ENCODE measurements around the gene CAPN8. TPM values are rescaled to one million over a fixed set of nuclear protein-coding genes. Genes with fewer than 3 reads are reported as not detected.

Gene CAPN8
- total RNA-seq, 1 experiment from 2014 or later, result 0.28 TPM

DNA sequence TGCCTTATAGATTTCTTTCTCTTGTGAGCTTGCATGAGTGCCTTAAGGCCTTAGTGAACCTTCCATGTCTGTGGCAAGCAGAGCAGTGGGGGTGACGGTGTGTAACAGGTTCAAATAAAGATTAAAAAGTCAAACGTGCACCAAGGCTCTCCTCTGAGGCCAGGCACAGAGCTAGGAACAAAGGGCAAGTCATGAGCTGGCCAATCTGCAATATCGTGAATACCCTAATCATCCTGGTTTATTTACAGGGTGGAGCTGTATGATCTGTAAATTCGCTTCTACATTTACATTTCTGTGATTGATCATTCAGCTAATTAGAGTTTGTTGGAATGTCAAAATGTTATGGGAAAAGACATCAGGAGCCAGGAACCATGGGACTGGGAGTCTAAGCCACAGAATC, 120.2 kb downstream of the CAPN8 start (continued):
- TF ChIP-seq, protein P1, sequence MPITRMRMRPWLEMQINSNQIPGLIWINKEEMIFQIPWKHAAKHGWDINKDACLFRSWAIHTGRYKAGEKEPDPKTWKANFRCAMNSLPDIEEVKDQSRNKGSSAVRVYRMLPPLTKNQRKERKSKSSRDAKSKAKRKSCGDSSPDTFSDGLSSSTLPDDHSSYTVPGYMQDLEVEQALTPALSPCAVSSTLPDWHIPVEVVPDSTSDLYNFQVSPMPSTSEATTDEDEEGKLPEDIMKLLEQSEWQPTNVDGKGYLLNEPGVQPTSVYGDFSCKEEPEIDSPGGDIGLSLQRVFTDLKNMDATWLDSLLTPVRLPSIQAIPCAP (CRISPR knock-in tag; IDR thresholded peaks at IDR 0.05), result no peak
- no peak for TF ChIP-seq ZNF423 (CRISPR knock-in tag; IDR thresholded peaks at IDR 0.05)
- TF ChIP-seq ZBTB21 (CRISPR knock-in tag; IDR thresholded peaks at IDR 0.05; ENCODE audit: borderline replicate concordance), result no peak

- ChIA-PET POLR2A (no interaction called here), CTCF (interaction anchor here (0.5 to 3.7 kb wide), 2 partner anchors 13 to 717 kb away, joined by 3 to 17 read pairs; no protein-coding TSS in a partner anchor)
- no peak overlapping the region for H3K4me3 Mint-ChIP-seq
Observed at GRCh38 chr1:223543560-223543959, 121.9 kb downstream of the CAPN8 start.

GRCh38 chr1:223542831-223543230, 122.7 kb downstream of the CAPN8 start:
- Mint-ChIP-seq H3K27ac (no peak overlapping the region), H3K9me3 (no peaks in the 10 kb centered on the region), H3K27me3 (ENCODE audit: low read depth) (no peaks in the 10 kb centered on the region), H3K36me3 (no peaks in the 10 kb centered on the region), H3K4me3 (no peak overlapping the region), H3K4me1 (no peaks in the 10 kb centered on the region)
- DNase-seq (ENCODE audit: low spot score) (no peak), ATAC-seq (no peak)
- POLR2A ChIA-PET, result interaction anchor here (0.6 kb wide), 1 partner anchor 296 kb away, joined by 5 read pairs; no protein-coding TSS in a partner anchor
- CTCF ChIA-PET, result interaction anchor here (1.0 kb wide), 1 partner anchor 141 kb away, joined by 3 read pairs; no protein-coding TSS in a partner anchor
- TF ChIP-seq ZNF512 (CRISPR knock-in tag; IDR thresholded peaks at IDR 0.05; ENCODE audit: borderline replicate concordance) (no peak), RORB (CRISPR knock-in tag; IDR thresholded peaks at IDR 0.05) (no peak), NR1H2 (CRISPR knock-in tag; IDR thresholded peaks at IDR 0.05) (no peak), EMX1 (CRISPR knock-in tag; IDR thresholded peaks at IDR 0.05) (no peak), ZNF416 (CRISPR knock-in tag; IDR thresholded peaks at IDR 0.05) (no peak)
- TF ChIP-seq, protein P2, sequence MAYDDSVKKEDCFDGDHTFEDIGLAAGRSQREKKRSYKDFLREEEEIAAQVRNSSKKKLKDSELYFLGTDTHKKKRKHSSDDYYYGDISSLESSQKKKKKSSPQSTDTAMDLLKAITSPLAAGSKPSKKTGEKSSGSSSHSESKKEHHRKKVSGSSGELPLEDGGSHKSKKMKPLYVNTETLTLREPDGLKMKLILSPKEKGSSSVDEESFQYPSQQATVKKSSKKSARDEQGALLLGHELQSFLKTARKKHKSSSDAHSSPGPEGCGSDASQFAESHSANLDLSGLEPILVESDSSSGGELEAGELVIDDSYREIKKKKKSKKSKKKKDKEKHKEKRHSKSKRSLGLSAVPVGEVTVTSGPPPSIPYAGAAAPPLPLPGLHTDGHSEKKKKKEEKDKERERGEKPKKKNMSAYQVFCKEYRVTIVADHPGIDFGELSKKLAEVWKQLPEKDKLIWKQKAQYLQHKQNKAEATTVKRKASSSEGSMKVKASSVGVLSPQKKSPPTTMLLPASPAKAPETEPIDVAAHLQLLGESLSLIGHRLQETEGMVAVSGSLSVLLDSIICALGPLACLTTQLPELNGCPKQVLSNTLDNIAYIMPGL (CRISPR knock-in tag; IDR thresholded peaks at IDR 0.05), result no peak

More at GRCh38 chr1:223543560-223543959, 121.9 kb downstream of the CAPN8 start:
- Mint-ChIP-seq H3K36me3 (no peaks in the 10 kb centered on the region), H3K27me3 (ENCODE audit: low read depth) (no peaks in the 10 kb centered on the region), H3K9me3 (peaks cover 3% of the 10 kb centered on the region; the same call in 1 of the 2 replicates), H3K27ac (no peak overlapping the region), H3K4me1 (no peaks in the 10 kb centered on the region)
- TF ChIP-seq, protein P3, sequence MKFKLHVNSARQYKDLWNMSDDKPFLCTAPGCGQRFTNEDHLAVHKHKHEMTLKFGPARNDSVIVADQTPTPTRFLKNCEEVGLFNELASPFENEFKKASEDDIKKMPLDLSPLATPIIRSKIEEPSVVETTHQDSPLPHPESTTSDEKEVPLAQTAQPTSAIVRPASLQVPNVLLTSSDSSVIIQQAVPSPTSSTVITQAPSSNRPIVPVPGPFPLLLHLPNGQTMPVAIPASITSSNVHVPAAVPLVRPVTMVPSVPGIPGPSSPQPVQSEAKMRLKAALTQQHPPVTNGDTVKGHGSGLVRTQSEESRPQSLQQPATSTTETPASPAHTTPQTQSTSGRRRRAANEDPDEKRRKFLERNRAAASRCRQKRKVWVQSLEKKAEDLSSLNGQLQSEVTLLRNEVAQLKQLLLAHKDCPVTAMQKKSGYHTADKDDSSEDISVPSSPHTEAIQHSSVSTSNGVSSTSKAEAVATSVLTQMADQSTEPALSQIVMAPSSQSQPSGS (CRISPR knock-in tag; IDR thresholded peaks at IDR 0.05; ENCODE audit: borderline replicate concordance, low read depth), result no peak
- no peak for TF ChIP-seq SP1 (CRISPR knock-in tag; conservative IDR thresholded peaks at IDR 0.05)
- no peak for DNase-seq (ENCODE audit: low spot score)
- no peak for ATAC-seq

DNA sequence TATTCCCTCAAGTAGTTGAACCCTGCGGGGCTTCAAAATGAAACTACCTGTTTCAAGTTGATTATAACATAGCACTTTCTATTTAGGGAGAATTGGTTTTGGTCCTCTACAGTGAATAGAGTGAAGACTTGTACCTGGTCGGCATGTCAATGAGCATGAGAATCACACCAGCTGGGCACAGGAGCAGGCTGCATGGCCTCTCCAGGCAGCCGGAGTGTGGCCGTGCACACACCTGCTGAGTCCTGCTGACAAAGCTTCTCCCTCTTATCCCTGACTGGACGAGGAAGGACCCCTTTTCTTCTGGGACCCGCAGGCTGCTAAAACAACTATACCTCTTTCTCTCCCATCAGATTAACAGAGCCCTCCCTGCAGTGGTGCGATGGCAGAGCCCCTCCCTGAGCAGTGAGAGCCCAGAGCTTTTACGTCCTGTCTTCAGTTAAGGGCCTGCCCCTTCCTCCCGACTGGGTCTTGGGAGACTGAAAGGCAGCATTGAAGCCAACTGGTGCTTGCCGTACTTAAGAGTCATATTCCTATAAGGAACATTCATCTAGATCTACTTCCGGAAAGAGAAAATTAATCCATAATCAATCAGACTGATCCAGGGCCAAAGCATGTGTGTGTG, 124.9 kb downstream of the CAPN8 start:
- CTCF ChIA-PET, result interaction anchor here (1.0 to 2.4 kb wide), 3 partner anchors 9 to 88 kb away, joined by 3 to 14 read pairs (median 3); no protein-coding TSS in a partner anchor
- TF ChIP-seq, protein P4, sequence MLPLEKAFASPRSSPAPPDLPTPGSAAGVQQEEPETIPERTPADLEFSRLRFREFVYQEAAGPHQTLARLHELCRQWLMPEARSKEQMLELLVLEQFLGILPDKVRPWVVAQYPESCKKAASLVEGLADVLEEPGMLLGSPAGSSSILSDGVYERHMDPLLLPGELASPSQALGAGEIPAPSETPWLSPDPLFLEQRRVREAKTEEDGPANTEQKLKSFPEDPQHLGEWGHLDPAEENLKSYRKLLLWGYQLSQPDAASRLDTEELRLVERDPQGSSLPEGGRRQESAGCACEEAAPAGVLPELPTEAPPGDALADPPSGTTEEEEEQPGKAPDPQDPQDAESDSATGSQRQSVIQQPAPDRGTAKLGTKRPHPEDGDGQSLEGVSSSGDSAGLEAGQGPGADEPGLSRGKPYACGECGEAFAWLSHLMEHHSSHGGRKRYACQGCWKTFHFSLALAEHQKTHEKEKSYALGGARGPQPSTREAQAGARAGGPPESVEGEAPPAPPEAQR (CRISPR knock-in tag; IDR thresholded peaks at IDR 0.05), result no peak
- TF ChIP-seq ERG (CRISPR knock-in tag; IDR thresholded peaks at IDR 0.05) (no peak), AFF4 (CRISPR knock-in tag; IDR thresholded peaks at IDR 0.05; ENCODE audit: borderline replicate concordance) (no peak), ETV6 (CRISPR knock-in tag; IDR thresholded peaks at IDR 0.05) (no peak), OVOL2 (CRISPR knock-in tag; IDR thresholded peaks at IDR 0.05; ENCODE audit: borderline replicate concordance) (no peak), FOXJ3 (CRISPR knock-in tag; IDR thresholded peaks at IDR 0.05; ENCODE audit: borderline replicate concordance) (no peak)

More for the DNA sequence above, 124.9 kb downstream of the CAPN8 start:
- DNase-seq (ENCODE audit: low spot score) (no peak), ATAC-seq (no peak)
- Mint-ChIP-seq H3K9me3 (no peaks in the 10 kb centered on the region), H3K4me1 (no peaks in the 10 kb centered on the region), H3K36me3 (no peaks in the 10 kb centered on the region), H3K27ac (no peak overlapping the region), H3K27me3 (ENCODE audit: low read depth) (no peaks in the 10 kb centered on the region; the same call in 1 of the 2 replicates), H3K4me3 (no peak overlapping the region)
- POLR2A ChIA-PET, result no interaction called here
